Tongue (tissue), 2 donors: ENCODE measurements around the gene GOLGA6A. TPM values are rescaled to one million over a fixed set of nuclear protein-coding genes. Genes with fewer than 3 reads are reported as not detected.
"Not testable (repeated sequence)": the region's sequence is repeated elsewhere in the genome, so short reads cannot be mapped to it uniquely, and the experiment has no call there.

Experiments used
- DNase-seq: peaks from one replicate; pipeline ENCODE4 v3.0.0-alpha.2; 2015
- total RNA-seq: library from RNA; depleted of rRNA; stranded (reverse); fragments of >200 nt; gene quantifications from one replicate; pipeline ENCODE4 v1.2.3, GENCODE V29; 2014

Gene GOLGA6A
- total RNA-seq, 1 donor from 2014 or later = not detected

- DNase-seq = peak; percentile 94
Observed at GRCh38 chr15:74099963-74100733, 17.8 kb upstream of the GOLGA6A start.

- DNase-seq = not testable (repeated sequence)
Observed at GRCh38 chr15:74096753-74097474, 14.6 kb upstream of the GOLGA6A start.

GRCh38 chr15:74095610-74096009 is 13.3 kb upstream of the GOLGA6A start:
- DNase-seq = not testable (repeated sequence)

GRCh38 chr15:74094567-74094966 is 12.2 kb upstream of the GOLGA6A start:
- DNase-seq = not testable (repeated sequence)

GRCh38 chr15:74075781-74076180 is 6.6 kb downstream of the GOLGA6A start:
- not testable (repeated sequence) for DNase-seq

- DNase-seq = not testable (repeated sequence)
Observed at GRCh38 chr15:74072614-74073337, 9.6 kb downstream of the GOLGA6A start.

GRCh38 chr15:74072132-74072531 is 10.2 kb downstream of the GOLGA6A start:
- DNase-seq = not testable (repeated sequence)

GRCh38 chr15:74071645-74072044 is 10.7 kb downstream of the GOLGA6A start:
- not testable (repeated sequence) for DNase-seq

GRCh38 chr15:74065684-74066411 is 16.5 kb downstream of the GOLGA6A start:
- DNase-seq = not testable (repeated sequence)

- DNase-seq = not testable (repeated sequence)
Observed at GRCh38 chr15:74064822-74065221, 17.5 kb downstream of the GOLGA6A start.

GRCh38 chr15:74064183-74064582 is 18.2 kb downstream of the GOLGA6A start:
- not testable (repeated sequence) for DNase-seq

GRCh38 chr15:74063425-74064146 is 18.8 kb downstream of the GOLGA6A start:
- DNase-seq = not testable (repeated sequence)

- no peak for DNase-seq
Observed at GRCh38 chr15:74062671-74063070, 19.7 kb downstream of the GOLGA6A start.

GRCh38 chr15:74062236-74062635 is 20.1 kb downstream of the GOLGA6A start:
- DNase-seq = no peak

GRCh38 chr15:74060251-74060650 is 22.1 kb downstream of the GOLGA6A start:
- no peak for DNase-seq

- not testable (repeated sequence) for DNase-seq
Observed at GRCh38 chr15:74059050-74059833, 23.1 kb downstream of the GOLGA6A start.

- not testable (repeated sequence) for DNase-seq
Observed at GRCh38 chr15:74056330-74056729, 26.0 kb downstream of the GOLGA6A start.

- no peak for DNase-seq
Observed at GRCh38 chr15:74055804-74056203, 26.5 kb downstream of the GOLGA6A start.

- DNase-seq = peak; percentile 86
Observed at GRCh38 chr15:74053941-74054529, 28.3 kb downstream of the GOLGA6A start.

GRCh38 chr15:74053517-74053916 is 28.8 kb downstream of the GOLGA6A start:
- DNase-seq = no peak
